Measurements from ENCODE around the gene APOBEC3C.

- TF ChIP-seq CTCF (IDR thresholded peaks at IDR 0.05) (no peak), POLR2A (IDR thresholded peaks at IDR 0.05) (no peak)
These were observed 3.7 kb downstream of the APOBEC3C start for GRCh38 chr22:39017596-39018365.

All from uterus (tissue), 2 donors.